Glutamatergic neuron (in vitro differentiated cells): ENCODE data around the gene LBHD1. TPM values are rescaled to one million over a fixed set of nuclear protein-coding genes. Genes with fewer than 3 reads are reported as not detected.
A peak's percentile ranks its signal among the peaks of the same experiment; 100 is the strongest.
"Not testable (repeated sequence)": the region's sequence is repeated elsewhere in the genome, so short reads cannot be mapped to it uniquely, and the experiment has no call there.

Source experiments
- DNase-seq: peaks from one replicate; pipeline ENCODE4 v3.0.0; 2022
- H3K27ac Mint-ChIP-seq: one replicate; pipeline ENCODE4 v1.8.0; 2020; ENCODE audit warnings: mild to moderate bottlenecking, mixed read lengths, inconsistent platforms; ENCODE audit not compliant: unreplicated experiment
- H3K27me3 Mint-ChIP-seq: one replicate; pipeline ENCODE4 v1.8.0; 2020; ENCODE audit warnings: mild to moderate bottlenecking, moderate library complexity, mixed read lengths, inconsistent platforms; ENCODE audit not compliant: unreplicated experiment
- H3K36me3 Mint-ChIP-seq: one replicate; pipeline ENCODE4 v1.8.0; 2020; ENCODE audit warnings: mild to moderate bottlenecking, mixed read lengths, inconsistent platforms; ENCODE audit not compliant: unreplicated experiment
- H3K4me1 Mint-ChIP-seq: one replicate; pipeline ENCODE4 v1.8.0; 2020; ENCODE audit warnings: mild to moderate bottlenecking, low read depth, mixed read lengths, inconsistent platforms; ENCODE audit not compliant: unreplicated experiment
- H3K4me3 Mint-ChIP-seq: one replicate; pipeline ENCODE4 v1.8.0; 2020; ENCODE audit warnings: mild to moderate bottlenecking, mixed read lengths, inconsistent platforms; ENCODE audit not compliant: unreplicated experiment
- H3K9me3 Mint-ChIP-seq: one replicate; pipeline ENCODE4 v1.8.0; 2020; ENCODE audit warnings: mild to moderate bottlenecking, moderate library complexity, mixed read lengths, inconsistent platforms; ENCODE audit not compliant: unreplicated experiment
- CTCF ChIP-seq: fragments of 200-600 bp; sonication (generic); IDR thresholded peaks from one replicate; pipeline ENCODE4 v1.5.0; 2021; ENCODE audit not compliant: partially characterized antibody, unreplicated experiment
- total RNA-seq: library from RNA; stranded (reverse); fragmentation: NEBNext Ultra II Directional; extraction: Animal tissue kit (Norgen Biotek cat#: 25700); gene quantifications from one replicate; pipeline ENCODE4 v1.2.1, GENCODE V29; 2021; ENCODE audit not compliant: unreplicated experiment

Gene LBHD1
- total RNA-seq, 1 donor from 2014 or later, result 4.6 TPM

GRCh38 chr11:62705880-62706849 lies 34.1 kb upstream of the LBHD1 start:
- peak; percentile 97 for DNase-seq
- no peak for TF ChIP-seq CTCF
- H3K4me1 Mint-ChIP-seq, result peaks cover 8% of the 10 kb centered on the region

GRCh38 chr11:62705413-62705812 lies 33.3 kb upstream of the LBHD1 start:
- Mint-ChIP-seq H3K27me3 (peaks cover 14% of the 10 kb centered on the region), H3K4me1 (peaks cover 8% of the 10 kb centered on the region), H3K9me3 (peaks cover 25% of the 10 kb centered on the region), H3K36me3 (no peaks in the 10 kb centered on the region), H3K4me3 (peak overlapping the region; percentile 91), H3K27ac (peak overlapping the region; percentile 86)
- DNase-seq, result no peak
- no peak for TF ChIP-seq CTCF

More at GRCh38 chr11:62705880-62706849, 34.1 kb upstream of the LBHD1 start:
- H3K4me3 Mint-ChIP-seq, result peak overlapping the region; percentile 98
- H3K36me3 Mint-ChIP-seq, result no peaks in the 10 kb centered on the region
- peaks cover 25% of the 10 kb centered on the region for H3K9me3 Mint-ChIP-seq
- H3K27me3 Mint-ChIP-seq, result peaks cover 14% of the 10 kb centered on the region
- H3K27ac Mint-ChIP-seq, result peak overlapping the region; percentile 99

- H3K27ac Mint-ChIP-seq, H3K4me1 Mint-ChIP-seq, DNase-seq, H3K36me3 Mint-ChIP-seq, H3K4me3 Mint-ChIP-seq: not testable (repeated sequence)
- peaks cover 20% of the 10 kb centered on the region for H3K9me3 Mint-ChIP-seq
- H3K27me3 Mint-ChIP-seq, result peaks cover 14% of the 10 kb centered on the region
Observed at GRCh38 chr11:62703921-62704320, 31.9 kb upstream of the LBHD1 start.

GRCh38 chr11:62702246-62702645 lies 30.2 kb upstream of the LBHD1 start:
- no peak overlapping the region for H3K27ac Mint-ChIP-seq
- peak overlapping the region; percentile 30 for H3K4me3 Mint-ChIP-seq
- peaks cover 9% of the 10 kb centered on the region for H3K27me3 Mint-ChIP-seq
- no peaks in the 10 kb centered on the region for H3K36me3 Mint-ChIP-seq
- peaks cover 2% of the 10 kb centered on the region for H3K4me1 Mint-ChIP-seq
- H3K9me3 Mint-ChIP-seq, result peaks cover 14% of the 10 kb centered on the region
- no peak for TF ChIP-seq CTCF
- DNase-seq, result no peak

- peak; percentile 84 for TF ChIP-seq CTCF
- peaks cover 4% of the 10 kb centered on the region for H3K36me3 Mint-ChIP-seq
Observed at GRCh38 chr11:62694455-62695167, 22.5 kb upstream of the LBHD1 start.

GRCh38 chr11:62693624-62694023 lies 21.6 kb upstream of the LBHD1 start:
- H3K27ac Mint-ChIP-seq, DNase-seq, H3K4me3 Mint-ChIP-seq, H3K36me3 Mint-ChIP-seq, H3K9me3 Mint-ChIP-seq, H3K27me3 Mint-ChIP-seq: not testable (repeated sequence)
- H3K4me1 Mint-ChIP-seq, result peaks cover 20% of the 10 kb centered on the region

More at GRCh38 chr11:62694455-62695167, 22.5 kb upstream of the LBHD1 start:
- Mint-ChIP-seq H3K9me3 (peaks cover 4% of the 10 kb centered on the region), H3K4me3 (peak overlapping the region; percentile 85), H3K4me1 (peaks cover 14% of the 10 kb centered on the region), H3K27ac (peak overlapping the region; percentile 96), H3K27me3 (no peaks in the 10 kb centered on the region)
- peak; percentile 77 for DNase-seq
